GM10847 (cell line): ENCODE data around the gene TMEM163.

Experiments used
- POLR2A ChIP-seq: IDR thresholded peaks from 2 replicates; pipeline ENCODE4 v1.6.1; 2011; ENCODE audit not compliant: insufficient read length; ENCODE audit errors: extremely low read depth

The TMEM163 gene

GRCh38 chr2:134712736-134713135 lies 6.1 kb downstream of the TMEM163 start:
- TF ChIP-seq POLR2A = no peak

- no peak for TF ChIP-seq POLR2A
These were observed 6.5 kb downstream of the TMEM163 start for GRCh38 chr2:134712299-134712698.

DNA sequence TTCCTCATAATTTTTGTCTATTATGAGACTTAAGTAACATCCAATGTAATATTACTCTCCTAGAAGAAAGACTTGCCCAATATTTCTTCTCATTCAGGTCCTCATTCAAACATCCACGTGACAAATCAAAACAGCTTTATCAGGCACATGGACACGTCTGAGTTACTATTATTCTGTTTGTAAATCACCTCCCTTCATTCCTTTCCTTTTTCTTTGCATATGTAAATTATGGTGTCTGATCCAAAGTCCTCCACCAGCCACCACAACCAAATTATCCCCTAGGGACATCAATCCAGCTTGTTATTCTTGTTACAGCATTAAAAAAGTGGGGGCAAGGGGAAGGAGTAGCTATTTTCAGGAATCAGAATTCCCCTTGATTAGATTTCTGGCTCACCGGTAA lies 7.1 kb downstream of the TMEM163 start:
- no peak for TF ChIP-seq POLR2A

DNA sequence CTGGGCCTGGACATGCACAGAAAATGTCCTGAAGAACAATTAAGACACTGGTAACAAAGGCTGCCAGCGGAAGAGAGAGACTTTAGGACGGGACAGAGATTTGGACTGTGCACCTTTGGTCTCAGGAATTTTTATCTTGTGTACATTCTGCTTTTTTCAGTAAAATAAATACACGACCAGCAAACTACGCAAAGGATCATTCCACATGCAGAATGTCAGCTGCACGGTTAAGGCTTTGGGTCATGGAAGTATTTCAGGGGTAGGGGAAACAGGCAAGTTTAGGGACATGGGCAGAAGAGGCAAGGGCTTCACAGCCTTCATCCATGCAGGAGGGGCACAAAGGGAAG lies 11.5 kb downstream of the TMEM163 start:
- no peak for TF ChIP-seq POLR2A

DNA sequence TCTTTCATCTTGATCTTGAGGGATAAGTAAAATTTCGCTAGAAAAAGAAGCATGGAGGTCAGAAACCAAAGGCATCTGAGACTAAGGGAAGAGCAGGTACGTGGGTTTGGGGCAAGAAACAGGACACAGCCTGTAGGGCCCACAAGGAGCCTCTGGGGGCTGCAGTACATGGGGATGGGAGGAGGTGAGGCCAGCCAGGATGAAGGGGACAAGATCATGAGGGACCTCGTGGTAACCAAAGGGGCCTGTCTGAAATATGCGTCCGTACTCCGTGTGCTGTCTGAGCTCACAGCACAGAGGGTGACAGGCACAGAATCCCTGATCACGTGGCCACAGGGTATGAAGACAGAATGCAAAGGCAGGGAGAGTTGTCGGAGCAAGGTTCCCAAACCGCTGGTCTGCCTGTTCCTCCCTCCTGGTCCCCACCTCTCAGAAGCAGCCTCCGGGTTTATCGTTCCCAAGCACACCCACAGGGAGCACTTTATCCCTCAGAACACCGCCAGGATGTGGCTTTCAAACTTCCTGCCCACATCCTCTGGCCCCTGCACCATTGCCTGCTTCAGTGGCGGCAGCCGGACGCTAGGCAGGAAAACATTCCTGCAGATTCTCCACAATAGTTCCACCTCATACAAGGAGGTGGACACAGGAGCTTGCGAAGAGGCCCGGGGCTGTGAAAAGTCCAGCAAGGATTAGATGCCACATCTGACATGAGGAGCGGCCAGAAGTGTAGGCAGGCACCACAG lies 12.0 kb downstream of the TMEM163 start:
- TF ChIP-seq POLR2A = no peak

DNA sequence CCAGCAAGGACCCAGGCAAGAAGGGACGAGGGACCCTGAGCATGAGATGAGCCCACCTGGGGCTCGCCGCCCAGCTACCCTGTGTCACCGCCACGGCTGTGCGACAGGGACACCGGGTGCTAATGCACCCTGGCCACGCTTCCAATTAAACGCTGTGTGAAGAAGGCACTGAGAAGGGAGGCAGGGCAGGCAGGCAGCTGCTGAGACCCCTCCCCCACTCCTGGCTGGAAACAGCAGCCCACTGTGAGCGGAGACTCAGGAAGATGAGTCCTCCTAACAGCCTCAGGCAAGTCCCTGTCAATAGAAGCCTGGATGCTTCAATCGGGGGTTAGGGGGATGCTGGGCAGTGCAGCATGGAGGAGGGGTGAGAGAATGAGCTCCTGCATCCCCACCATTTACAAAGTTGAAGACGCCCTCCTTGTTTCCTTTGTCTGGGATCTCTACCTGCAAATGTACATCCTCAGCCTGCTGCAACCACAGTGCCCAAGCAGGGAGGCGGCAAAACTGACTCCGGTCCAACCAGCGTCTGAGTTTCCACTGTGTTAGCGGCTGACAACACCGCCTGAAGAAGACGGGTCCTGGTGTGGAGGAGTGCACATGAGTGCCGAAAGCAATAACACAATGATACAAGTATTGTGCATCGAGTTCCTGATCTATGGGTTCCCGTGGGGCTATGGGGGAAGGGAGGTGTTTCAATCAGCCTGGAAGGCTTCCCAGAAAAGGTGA lies 12.8 kb downstream of the TMEM163 start:
- TF ChIP-seq POLR2A = no peak

DNA sequence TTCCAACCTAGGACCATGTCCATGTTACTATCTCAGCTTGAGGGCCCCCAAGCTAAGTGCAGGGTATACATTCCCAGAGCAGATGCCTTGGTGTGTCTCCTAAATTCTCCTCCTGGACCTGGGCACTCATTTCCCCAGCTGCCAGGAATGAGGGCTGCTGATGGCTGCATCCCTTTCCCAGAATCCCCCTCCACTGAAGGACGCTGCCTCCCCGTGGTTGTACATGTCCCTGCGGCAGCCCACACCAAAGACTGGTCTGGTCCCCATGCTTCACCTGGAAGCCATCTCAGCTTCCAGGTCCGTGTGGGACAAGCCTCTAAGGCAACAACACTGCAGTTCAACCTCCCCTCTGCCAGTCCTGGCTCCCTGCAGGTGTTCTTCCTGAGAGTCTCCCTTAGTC lies 14.6 kb downstream of the TMEM163 start:
- TF ChIP-seq POLR2A = no peak

GRCh38 chr2:134703426-134703825 lies 15.4 kb downstream of the TMEM163 start:
- no peak for TF ChIP-seq POLR2A

GRCh38 chr2:134700730-134701129 lies 18.1 kb downstream of the TMEM163 start:
- TF ChIP-seq POLR2A = no peak

GRCh38 chr2:134694411-134694810 lies 24.4 kb downstream of the TMEM163 start:
- TF ChIP-seq POLR2A = no peak

GRCh38 chr2:134693359-134694330 lies 25.2 kb downstream of the TMEM163 start:
- TF ChIP-seq POLR2A = no peak

DNA sequence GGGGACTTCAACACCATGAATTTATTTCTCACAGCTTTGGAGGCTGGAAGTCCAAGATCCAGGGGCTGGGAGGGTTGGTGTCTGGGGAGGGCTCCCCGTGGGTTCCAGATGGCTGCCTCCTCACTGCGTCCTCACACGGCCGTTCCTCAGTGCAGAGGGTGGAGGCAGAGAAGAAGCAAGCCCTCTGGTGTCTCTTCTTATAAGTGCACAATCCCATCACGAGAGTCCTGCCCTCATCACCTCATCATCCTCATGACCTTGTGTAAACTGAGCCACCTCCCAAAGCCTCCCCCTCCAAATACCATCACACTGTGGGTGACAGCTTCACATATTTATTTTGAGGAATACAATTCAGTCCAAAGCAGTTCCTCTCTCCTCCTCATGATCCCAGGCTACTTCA lies 26.3 kb downstream of the TMEM163 start:
- no peak for TF ChIP-seq POLR2A

DNA sequence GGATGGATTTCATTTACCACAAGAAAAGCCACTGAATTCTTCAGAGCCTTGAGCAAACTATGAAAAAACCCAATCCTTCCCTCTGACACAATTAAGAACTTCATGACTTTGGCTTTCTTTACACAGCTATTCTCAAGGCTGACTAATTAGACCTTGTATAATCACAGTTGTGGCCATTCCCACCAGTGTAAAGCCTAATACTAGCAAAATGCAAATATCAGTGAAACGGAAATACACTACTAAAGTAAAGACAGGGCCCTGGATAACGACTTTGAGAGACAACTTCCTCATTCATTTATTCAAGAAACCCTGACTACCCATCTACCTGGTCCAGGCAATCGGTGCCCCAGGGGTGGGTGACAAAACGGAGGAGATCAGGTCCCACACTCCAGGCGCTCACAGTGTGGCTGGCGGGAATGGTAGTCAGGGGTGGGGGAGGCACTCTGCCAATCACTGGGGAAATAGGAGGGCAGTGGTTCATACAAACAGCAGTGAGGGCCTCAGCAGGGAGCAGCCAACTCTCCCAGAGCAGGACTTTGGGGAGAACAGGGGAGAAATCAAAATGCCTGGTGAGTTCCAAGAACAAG lies 28.1 kb downstream of the TMEM163 start:
- no peak for TF ChIP-seq POLR2A

GRCh38 chr2:134689315-134689714 lies 29.5 kb downstream of the TMEM163 start:
- TF ChIP-seq POLR2A = no peak

- no peak for TF ChIP-seq POLR2A
These were observed 32.8 kb downstream of the TMEM163 start for GRCh38 chr2:134685967-134686366.
